Activated CD8-positive, alpha-beta memory T cell treated with anti-CD3 and anti-CD28 coated beads for 48 hours (primary cell): ENCODE measurements around the gene DCAF5.
"Not testable (repeated sequence)": the region's sequence is repeated elsewhere in the genome, so short reads cannot be mapped to it uniquely, and the experiment has no call there.

ENCODE experiments used
- DNase-seq, 3 experiments: peaks; one replicate each; pipeline ENCODE4 v3.0.0-alpha.2; 2020; ENCODE audit warnings: low read depth in 2 of 3, low spot score in 2 of 3

Gene DCAF5

DNA sequence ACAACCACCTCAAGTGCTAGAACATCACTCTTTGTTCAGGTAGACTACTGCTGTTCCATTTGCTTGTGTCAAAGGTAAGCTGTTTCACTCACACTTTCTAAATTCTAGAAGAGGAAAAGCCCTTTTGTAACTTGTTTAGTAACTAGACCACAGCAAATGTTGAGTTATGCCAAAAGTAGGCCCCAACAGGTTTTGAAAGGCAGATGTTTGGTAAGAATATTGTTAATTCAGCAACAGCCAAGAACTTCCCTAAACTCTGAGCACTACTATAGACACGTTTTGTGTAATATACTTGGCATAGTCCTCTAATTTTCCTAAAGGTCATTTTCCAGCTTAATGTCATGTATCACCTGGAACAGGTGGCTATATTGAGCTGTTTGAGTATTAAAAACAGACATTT, 79.0 kb downstream of the DCAF5 start:
- DNase-seq = no peak

- no peak for DNase-seq
Observed at GRCh38 chr14:69073429-69073828, 79.5 kb downstream of the DCAF5 start.

DNA sequence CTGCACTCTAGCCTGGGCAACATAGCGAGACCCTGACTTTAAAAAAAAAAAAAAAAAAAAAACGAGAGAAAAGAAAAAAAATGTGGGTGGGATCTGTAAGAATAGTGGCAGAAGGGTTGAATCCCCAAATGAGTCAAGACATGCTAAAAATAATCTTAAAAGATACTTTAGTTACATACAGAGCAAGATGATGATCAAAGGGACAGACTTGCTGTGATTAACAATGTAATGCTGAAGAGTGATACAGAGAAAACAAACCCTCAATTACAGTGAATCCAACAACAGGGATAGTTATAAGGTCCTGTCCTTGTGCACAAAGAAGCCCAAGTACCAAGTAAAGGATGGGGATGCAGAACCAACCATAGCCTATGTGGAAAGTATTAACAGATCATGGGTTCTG, 80.3 kb downstream of the DCAF5 start:
- no peak for DNase-seq

- DNase-seq = no peak
Observed at GRCh38 chr14:69068744-69069421, 84.0 kb downstream of the DCAF5 start.

DNA sequence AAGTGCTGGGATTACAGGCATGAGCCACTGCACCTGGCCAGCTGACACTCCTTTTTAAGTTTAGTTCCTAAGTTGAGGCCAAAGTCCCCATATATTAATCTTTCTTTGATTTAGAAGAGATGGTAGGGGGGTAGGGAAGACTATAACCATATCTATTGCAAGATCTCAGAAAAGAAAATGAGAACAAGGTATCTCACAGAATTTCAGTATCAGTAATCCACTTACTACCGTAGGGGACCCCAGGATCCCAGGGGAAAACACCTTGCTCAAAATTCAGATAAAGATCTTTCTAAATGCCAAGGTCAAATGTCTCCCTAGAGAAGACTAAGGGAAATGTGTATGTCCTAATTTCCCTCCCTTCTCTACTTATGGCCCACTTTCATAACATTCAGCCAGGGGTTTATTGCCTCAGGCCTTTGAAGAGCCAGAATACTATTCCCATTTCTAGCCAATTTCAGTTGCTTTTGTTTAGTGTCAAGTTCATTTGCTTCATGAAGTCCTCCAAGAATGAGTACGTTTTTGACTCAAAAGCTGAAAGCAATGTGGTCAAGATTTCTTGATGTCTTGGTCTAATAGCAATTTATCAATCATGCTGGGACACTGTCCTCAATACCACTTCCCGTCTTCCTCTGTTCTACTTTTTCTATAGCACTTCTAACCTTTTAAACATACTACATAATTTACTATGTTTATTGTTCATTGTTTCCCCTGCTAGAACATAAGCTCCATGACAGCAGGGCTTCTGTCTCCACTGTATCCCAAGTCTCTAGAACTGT, 86.3 kb downstream of the DCAF5 start:
- no peak for DNase-seq

- not testable (repeated sequence) for DNase-seq
Observed at GRCh38 chr14:69065934-69066333, 87.0 kb downstream of the DCAF5 start.

GRCh38 chr14:69064596-69064995, 88.3 kb downstream of the DCAF5 start:
- no peak for DNase-seq

- no peak for DNase-seq
Observed at GRCh38 chr14:69059658-69060623, 93.0 kb downstream of the DCAF5 start.

GRCh38 chr14:69055999-69056788, 96.7 kb downstream of the DCAF5 start:
- DNase-seq = no peak

DNA sequence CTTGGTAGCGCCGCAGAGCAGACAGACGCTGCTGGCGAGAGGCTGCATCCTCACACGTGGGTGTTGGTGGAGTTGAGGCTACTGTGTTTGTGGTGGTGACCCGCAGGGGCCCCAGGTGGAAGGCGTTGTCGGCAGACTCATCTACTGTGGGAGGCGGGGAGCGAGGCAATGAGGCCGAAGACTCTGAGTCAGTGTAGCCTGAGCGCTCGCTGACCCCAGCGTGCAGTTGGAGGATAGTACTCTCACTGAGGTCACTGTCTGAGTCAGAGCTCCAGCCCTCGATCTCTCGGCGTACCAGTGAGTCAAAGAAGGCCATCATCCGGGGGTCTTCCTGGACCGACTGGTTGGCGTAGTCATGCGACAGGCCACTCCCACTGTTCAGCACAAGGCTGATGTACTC, 97.8 kb downstream of the DCAF5 start:
- no peak for DNase-seq

DNA sequence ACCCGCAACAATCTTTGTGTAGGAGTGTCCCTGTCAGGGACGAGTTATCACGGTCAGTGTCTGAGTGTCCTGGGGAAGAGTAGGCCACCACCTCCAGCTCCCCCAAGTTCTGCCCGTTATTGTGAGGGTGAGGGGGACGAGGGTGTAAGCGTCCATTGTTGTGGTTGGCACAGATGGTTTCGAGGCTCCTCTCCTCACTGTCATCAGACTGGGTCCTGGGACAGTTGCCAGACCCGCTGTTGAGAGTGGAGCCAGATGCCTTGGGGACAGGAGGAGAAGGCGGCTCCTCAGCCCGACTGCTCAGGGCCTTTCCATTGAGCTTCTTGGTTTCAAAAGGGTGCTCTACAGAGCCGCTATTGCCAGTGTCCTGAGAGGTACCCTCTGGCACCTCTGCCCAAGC, 98.9 kb downstream of the DCAF5 start:
- no peak for DNase-seq

- DNase-seq = no peak
Observed at GRCh38 chr14:69052181-69052601, 100.7 kb downstream of the DCAF5 start.

GRCh38 chr14:69050240-69051184, 102.4 kb downstream of the DCAF5 start:
- no peak for DNase-seq

GRCh38 chr14:69049675-69050074, 103.2 kb downstream of the DCAF5 start:
- DNase-seq = no peak

DNA sequence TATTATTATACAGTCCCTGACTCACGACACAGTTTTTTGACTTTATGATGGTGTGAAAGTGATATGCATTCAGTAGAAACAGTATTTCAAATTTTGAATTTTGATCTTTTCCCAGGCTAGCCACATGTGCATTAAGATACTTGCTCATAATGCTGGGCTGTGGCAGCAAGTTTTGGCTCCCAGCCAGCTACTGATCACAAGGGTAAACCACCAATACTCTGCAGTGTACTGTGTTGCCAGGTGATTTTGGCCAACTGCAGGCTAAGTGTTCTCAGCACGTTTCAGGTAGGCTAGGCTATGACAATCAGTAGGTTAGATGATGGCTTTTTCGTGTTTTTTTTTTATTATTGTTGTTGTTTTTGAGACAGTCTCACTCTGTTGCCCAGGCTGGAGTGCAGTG, 104.5 kb downstream of the DCAF5 start:
- no peak for DNase-seq

GRCh38 chr14:69047255-69047654, 105.7 kb downstream of the DCAF5 start:
- DNase-seq = no peak

DNA sequence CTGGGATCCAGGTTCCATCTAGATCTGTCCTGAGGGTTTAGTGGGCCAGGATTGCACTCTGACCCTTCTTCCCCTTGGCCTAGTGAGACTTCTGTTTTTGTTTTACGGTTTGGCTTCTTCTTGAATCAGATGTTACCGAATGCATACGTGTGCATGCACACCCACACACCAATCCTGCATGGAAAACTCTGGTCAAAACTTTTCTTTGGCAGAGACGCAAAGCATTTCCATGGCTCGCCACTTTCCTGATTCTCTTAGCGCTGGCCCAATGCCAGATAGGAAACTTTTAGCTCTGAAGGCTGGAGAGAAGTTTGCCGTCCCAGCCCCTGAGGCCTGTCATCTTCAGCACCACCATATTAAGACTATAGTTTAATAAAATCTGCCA, 106.5 kb downstream of the DCAF5 start:
- no peak for DNase-seq

- DNase-seq = no peak
Observed at GRCh38 chr14:69045857-69046475, 107.0 kb downstream of the DCAF5 start.

GRCh38 chr14:69044965-69045555, 107.9 kb downstream of the DCAF5 start:
- no peak for DNase-seq
